ENCODE data around the gene BBS4. TPM values are rescaled to one million over a fixed set of nuclear protein-coding genes. Genes with fewer than 3 reads are reported as not detected.
"Not testable (repeated sequence)": the region's sequence is repeated elsewhere in the genome, so short reads cannot be mapped to it uniquely, and the experiment has no call there.

BBS4 gene
- total RNA-seq, 1 donor from 2014 or later: 17.7 TPM

DNA sequence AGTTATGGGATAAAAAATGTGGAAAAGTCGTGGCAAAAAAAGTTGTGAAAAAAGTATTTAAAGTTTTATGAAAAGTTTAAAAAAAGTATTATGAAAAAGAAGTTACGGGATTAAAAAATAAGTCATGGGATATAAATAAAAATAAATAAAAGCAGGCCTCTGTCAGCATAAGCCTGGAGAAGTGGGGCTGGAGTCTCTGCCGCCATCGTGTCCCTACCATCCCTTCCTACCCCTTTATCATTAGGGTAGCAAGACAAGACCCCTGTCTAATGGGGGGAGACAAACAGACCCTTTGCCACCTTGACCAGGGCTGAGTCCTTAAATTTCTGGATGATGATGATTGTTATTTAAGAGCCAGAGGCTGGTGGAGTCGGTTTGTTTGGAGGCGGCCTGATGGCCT, 16.2 kb upstream of the BBS4 start:
- H3K4me2 ChIP-seq (ENCODE audit: low read length); H3K27me3 ChIP-seq (ENCODE audit: insufficient read depth, low read length); H3K79me2 ChIP-seq (ENCODE audit: insufficient read depth, low read length); H3K9me3 ChIP-seq (ENCODE audit: insufficient read depth, low read depth, low read length); H4K20me1 ChIP-seq (ENCODE audit: insufficient read depth, low read length); H3K27ac ChIP-seq (ENCODE audit: low read depth, low read length); H3K4me1 ChIP-seq (ENCODE audit: insufficient read depth, low read length); H3K27ac Mint-ChIP-seq (ENCODE audit: unreplicated experiment); H3K4me3 ChIP-seq (ENCODE audit: insufficient read depth, low read depth, low read length); H3K27me3 Mint-ChIP-seq (ENCODE audit: low read depth, unreplicated experiment); H3K4me3 Mint-ChIP-seq (ENCODE audit: unreplicated experiment); H2AFZ ChIP-seq (ENCODE audit: low read depth, low read length); H3K36me3 ChIP-seq (ENCODE audit: insufficient read depth, low read length); H3K4me1 Mint-ChIP-seq (ENCODE audit: low read depth, unreplicated experiment); H3K9ac ChIP-seq (ENCODE audit: low read length); H3K36me3 Mint-ChIP-seq (ENCODE audit: low read depth, unreplicated experiment); H3K9me3 Mint-ChIP-seq (ENCODE audit: unreplicated experiment); DNase-seq (ENCODE audit: low read depth); FAIRE-seq: not testable (repeated sequence)

- H3K9me3 ChIP-seq (ENCODE audit: insufficient read depth, low read depth, low read length); H3K36me3 Mint-ChIP-seq (ENCODE audit: low read depth, unreplicated experiment); FAIRE-seq; H4K20me1 ChIP-seq (ENCODE audit: insufficient read depth, low read length); H3K9ac ChIP-seq (ENCODE audit: low read length); H3K27ac ChIP-seq (ENCODE audit: low read depth, low read length); H3K27me3 ChIP-seq (ENCODE audit: insufficient read depth, low read length); H3K9me3 Mint-ChIP-seq (ENCODE audit: unreplicated experiment); H3K4me3 ChIP-seq (ENCODE audit: insufficient read depth, low read depth, low read length); H3K79me2 ChIP-seq (ENCODE audit: insufficient read depth, low read length); H3K27me3 Mint-ChIP-seq (ENCODE audit: low read depth, unreplicated experiment); H3K4me1 Mint-ChIP-seq (ENCODE audit: low read depth, unreplicated experiment); H3K36me3 ChIP-seq (ENCODE audit: insufficient read depth, low read length); H3K4me1 ChIP-seq (ENCODE audit: insufficient read depth, low read length): not testable (repeated sequence)
- H3K4me2 ChIP-seq (ENCODE audit: low read length): peak overlapping the region; percentile 85
- peak; percentile 24 for DNase-seq (ENCODE audit: low read depth)
- TF ChIP-seq, protein P1, sequence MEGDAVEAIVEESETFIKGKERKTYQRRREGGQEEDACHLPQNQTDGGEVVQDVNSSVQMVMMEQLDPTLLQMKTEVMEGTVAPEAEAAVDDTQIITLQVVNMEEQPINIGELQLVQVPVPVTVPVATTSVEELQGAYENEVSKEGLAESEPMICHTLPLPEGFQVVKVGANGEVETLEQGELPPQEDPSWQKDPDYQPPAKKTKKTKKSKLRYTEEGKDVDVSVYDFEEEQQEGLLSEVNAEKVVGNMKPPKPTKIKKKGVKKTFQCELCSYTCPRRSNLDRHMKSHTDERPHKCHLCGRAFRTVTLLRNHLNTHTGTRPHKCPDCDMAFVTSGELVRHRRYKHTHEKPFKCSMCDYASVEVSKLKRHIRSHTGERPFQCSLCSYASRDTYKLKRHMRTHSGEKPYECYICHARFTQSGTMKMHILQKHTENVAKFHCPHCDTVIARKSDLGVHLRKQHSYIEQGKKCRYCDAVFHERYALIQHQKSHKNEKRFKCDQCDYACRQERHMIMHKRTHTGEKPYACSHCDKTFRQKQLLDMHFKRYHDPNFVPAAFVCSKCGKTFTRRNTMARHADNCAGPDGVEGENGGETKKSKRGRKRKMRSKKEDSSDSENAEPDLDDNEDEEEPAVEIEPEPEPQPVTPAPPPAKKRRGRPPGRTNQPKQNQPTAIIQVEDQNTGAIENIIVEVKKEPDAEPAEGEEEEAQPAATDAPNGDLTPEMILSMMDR (IDR thresholded peaks at IDR 0.05; ENCODE audit: insufficient read depth, low read depth, low read length): peak; percentile 65
- H2AFZ ChIP-seq (ENCODE audit: low read depth, low read length): peak overlapping the region; percentile 90
- Mint-ChIP-seq H3K27ac (ENCODE audit: unreplicated experiment) (peak overlapping the region; percentile 2), H3K4me3 (ENCODE audit: unreplicated experiment) (peak overlapping the region; percentile 60)
These were observed 15.2 kb upstream of the BBS4 start for GRCh38 chr15:72670656-72671352.

- DNase-seq (ENCODE audit: low read depth) (no peak), FAIRE-seq (no peak)
- Mint-ChIP-seq H3K27ac (ENCODE audit: unreplicated experiment) (no peak overlapping the region), H3K27me3 (ENCODE audit: low read depth, unreplicated experiment) (no peaks in the 10 kb centered on the region), H3K9me3 (ENCODE audit: unreplicated experiment) (no peaks in the 10 kb centered on the region), H3K4me3 (ENCODE audit: unreplicated experiment) (no peak overlapping the region), H3K36me3 (ENCODE audit: low read depth, unreplicated experiment) (no peaks in the 10 kb centered on the region), H3K4me1 (ENCODE audit: low read depth, unreplicated experiment) (peaks cover 5% of the 10 kb centered on the region)
- Histone ChIP-seq H3K9me3 (ENCODE audit: insufficient read depth, low read depth, low read length) (no peaks in the 10 kb centered on the region), H3K27me3 (ENCODE audit: insufficient read depth, low read length) (peaks cover 7% of the 10 kb centered on the region), H3K4me1 (ENCODE audit: insufficient read depth, low read length) (no peaks in the 10 kb centered on the region), H4K20me1 (ENCODE audit: insufficient read depth, low read length) (no peaks in the 10 kb centered on the region), H3K36me3 (ENCODE audit: insufficient read depth, low read length) (no peaks in the 10 kb centered on the region), H3K27ac (ENCODE audit: low read depth, low read length) (no peak overlapping the region), H3K9ac (ENCODE audit: low read length) (no peak overlapping the region), H3K4me2 (ENCODE audit: low read length) (no peak overlapping the region), H3K4me3 (ENCODE audit: insufficient read depth, low read depth, low read length) (no peak overlapping the region), H2AFZ (ENCODE audit: low read depth, low read length) (no peak overlapping the region), H3K79me2 (ENCODE audit: insufficient read depth, low read length) (no peaks in the 10 kb centered on the region)
- TF ChIP-seq, protein P1 (IDR thresholded peaks at IDR 0.05; ENCODE audit: insufficient read depth, low read depth, low read length): no peak
- no peak for TF ChIP-seq EZH2 (IDR thresholded peaks at IDR 0.05; ENCODE audit: insufficient read depth, low read length)
These were observed 14.5 kb upstream of the BBS4 start for GRCh38 chr15:72671525-72671924.

Measured in astrocyte (in vitro differentiated cells and primary cell).